Measurements from ENCODE around the gene GLA.

GRCh38 chrX:101359966-101360365 lies 47.8 kb downstream of the GLA start:
- TF ChIP-seq CTCF (IDR thresholded peaks at IDR 0.05; ENCODE audit: low read depth, low read length, missing input control) (no peak), ZBTB33 (IDR thresholded peaks at IDR 0.05) (no peak), EGR1 (IDR thresholded peaks at IDR 0.05; ENCODE audit: low read depth in 2 of 2) (no peak), SP1 (IDR thresholded peaks at IDR 0.05) (no peak), RAD21 (IDR thresholded peaks at IDR 0.05) (no peak), TAF1 (conservative IDR thresholded peaks at IDR 0.05) (no peak), MAX (IDR thresholded peaks at IDR 0.05) (no peak), YY1 (IDR thresholded peaks at IDR 0.05) (no peak), GABPA (IDR thresholded peaks at IDR 0.05 in 1 of 2, conservative IDR thresholded peaks at IDR 0.05 in 1 of 2) (no peak), REST (IDR thresholded peaks at IDR 0.05) (no peak), HNF4A (conservative IDR thresholded peaks at IDR 0.05) (no peak), FOXA1 (IDR thresholded peaks at IDR 0.05) (no peak)

Data from liver (tissue), 3 donors.